ENCODE measurements around the gene ZNF681. TPM values are rescaled to one million over a fixed set of nuclear protein-coding genes. Genes with fewer than 3 reads are reported as not detected.

Gene ZNF681
- total RNA-seq, 6 experiments from 2014 or later = under 0.01 to 0.49 (median 0.08) TPM

- no peak for DNase-seq
- no peaks in the 10 kb centered on the region for H3K4me1 ChIP-seq
Measured at GRCh38 chr19:23716792-23717191, 41.9 kb downstream of the ZNF681 start.

GRCh38 chr19:23709347-23709746, 49.3 kb downstream of the ZNF681 start:
- ATAC-seq = no peak

More at GRCh38 chr19:23716792-23717191, 41.9 kb downstream of the ZNF681 start:
- no peak overlapping the region for H3K4me3 ChIP-seq
- ATAC-seq = no peak
- H3K36me3 ChIP-seq = no peaks in the 10 kb centered on the region
- TF ChIP-seq CTCF (IDR thresholded peaks at IDR 0.05) (no peak), POLR2A (IDR thresholded peaks at IDR 0.05) (no peak)
- intact Hi-C loops (cut with DNase I) = no loop called here
- H3K27ac ChIP-seq = no peak overlapping the region
- no peaks in the 10 kb centered on the region for H3K9me3 ChIP-seq
- H3K27me3 ChIP-seq = no peaks in the 10 kb centered on the region

GRCh38 chr19:23706657-23707056, 52.0 kb downstream of the ZNF681 start:
- Histone ChIP-seq H3K9me3 (no peaks in the 10 kb centered on the region), H3K4me1 (no peaks in the 10 kb centered on the region), H3K27me3 (no peaks in the 10 kb centered on the region), H3K27ac (no peak overlapping the region), H3K4me3 (no peak overlapping the region), H3K36me3 (no peaks in the 10 kb centered on the region)
- ATAC-seq (no peak), DNase-seq (no peak)
- 45% methylated on average over 1 of the region's 1 CpG for WGBS (ENCODE audit: insufficient coverage, low coverage, low lambda C conversion rate, missing lambda C conversion rate)
- TF ChIP-seq CTCF (IDR thresholded peaks at IDR 0.05) (no peak), POLR2A (IDR thresholded peaks at IDR 0.05) (no peak)
- intact Hi-C loops (cut with DNase I) = no loop called here

More at GRCh38 chr19:23709347-23709746, 49.3 kb downstream of the ZNF681 start:
- WGBS (ENCODE audit: insufficient coverage, low coverage, low lambda C conversion rate, missing lambda C conversion rate) = 25% methylated on average over 2 of the region's 2 CpGs
- intact Hi-C loops (cut with DNase I) = no loop called here
- Histone ChIP-seq H3K27ac (no peak overlapping the region), H3K36me3 (no peaks in the 10 kb centered on the region), H3K4me1 (no peaks in the 10 kb centered on the region), H3K27me3 (no peaks in the 10 kb centered on the region), H3K4me3 (no peak overlapping the region), H3K9me3 (no peaks in the 10 kb centered on the region)
- DNase-seq = no peak
- no peak for TF ChIP-seq CTCF (IDR thresholded peaks at IDR 0.05)
- no peak for TF ChIP-seq POLR2A (IDR thresholded peaks at IDR 0.05)

- WGBS (ENCODE audit: insufficient coverage, low coverage, low lambda C conversion rate, missing lambda C conversion rate) = 62% methylated on average over 2 of the region's 2 CpGs
- intact Hi-C loops (cut with DNase I) = no loop called here
- TF ChIP-seq POLR2A (IDR thresholded peaks at IDR 0.05) (no peak), CTCF (IDR thresholded peaks at IDR 0.05) (no peak)
- no peaks in the 10 kb centered on the region for H3K36me3 ChIP-seq
- ATAC-seq (no peak), DNase-seq (no peak)
- no peaks in the 10 kb centered on the region for H3K4me1 ChIP-seq
- H3K27me3 ChIP-seq = no peaks in the 10 kb centered on the region
- H3K4me3 ChIP-seq = no peak overlapping the region
- no peak overlapping the region for H3K27ac ChIP-seq
- no peaks in the 10 kb centered on the region for H3K9me3 ChIP-seq
Measured at GRCh38 chr19:23699521-23699860, 59.2 kb downstream of the ZNF681 start.

Data from right lobe of liver (tissue), 6 donors.